SIG-M5 treated with dmso at 0.1 percent for 504 hours (cell line): ENCODE results near the gene RPL31.
"Not testable (repeated sequence)": the region's sequence is repeated elsewhere in the genome, so short reads cannot be mapped to it uniquely, and the experiment has no call there.

Experiments
- DNase-seq: peaks from one replicate; lab custom pipeline; 2025; ENCODE audit not compliant: unreplicated experiment; lab: John Stamatoyannopoulos, UW

The RPL31 gene

DNA sequence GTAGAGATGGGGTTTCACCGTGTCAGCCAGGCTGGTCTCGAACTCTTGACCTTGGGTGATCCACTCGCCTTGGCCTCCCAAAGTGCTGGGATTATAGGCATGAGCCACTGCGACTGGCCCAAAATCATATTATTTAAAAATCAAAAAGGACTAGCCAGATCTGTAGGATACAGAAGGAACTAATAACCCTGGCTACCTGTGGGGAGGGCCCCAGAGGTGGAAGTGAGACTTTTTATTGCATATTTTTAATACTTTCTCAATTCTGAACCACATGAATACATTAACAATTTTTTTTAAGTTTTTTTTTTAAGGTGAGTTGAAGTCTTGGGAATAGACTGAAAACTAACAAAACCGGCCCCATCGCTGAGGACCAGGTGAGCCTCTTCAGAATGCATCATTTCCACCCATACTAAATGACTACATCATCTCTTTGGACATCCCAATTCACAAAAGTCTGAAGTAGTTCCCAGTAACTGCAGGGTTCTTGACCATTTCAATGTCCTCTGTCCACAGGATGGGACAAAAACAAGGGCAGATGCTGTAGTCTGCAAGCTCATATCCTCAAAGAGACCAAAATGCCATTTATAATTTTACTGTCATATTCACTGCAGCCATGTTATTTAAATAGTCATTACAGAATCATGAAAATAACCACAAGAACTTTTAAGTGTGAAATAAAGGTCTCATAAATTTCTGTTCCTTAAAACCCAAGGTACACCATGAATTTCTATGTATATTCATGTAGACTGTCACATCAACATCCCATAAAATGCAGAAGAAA, 21.4 kb downstream of the RPL31 start:
- no peak for DNase-seq

DNA sequence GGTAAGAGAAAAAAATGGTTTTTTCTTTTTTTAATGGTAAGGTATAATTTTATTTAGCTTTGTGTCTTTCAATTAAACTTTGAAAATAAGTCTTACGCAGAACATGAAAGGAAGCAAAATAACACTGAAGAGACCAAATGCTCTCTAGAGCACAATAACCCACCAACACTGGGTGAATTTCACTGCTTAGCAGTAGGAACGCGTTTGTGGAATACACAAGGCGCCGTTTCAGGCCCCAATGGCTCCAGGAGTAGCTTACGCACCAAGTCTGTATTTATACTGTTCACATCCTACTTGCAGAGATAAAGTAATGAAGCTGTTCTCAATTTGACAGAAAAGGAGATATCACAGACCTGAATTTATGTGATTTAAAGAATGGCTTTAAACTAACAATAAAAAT, 23.5 kb downstream of the RPL31 start:
- DNase-seq: no peak

DNA sequence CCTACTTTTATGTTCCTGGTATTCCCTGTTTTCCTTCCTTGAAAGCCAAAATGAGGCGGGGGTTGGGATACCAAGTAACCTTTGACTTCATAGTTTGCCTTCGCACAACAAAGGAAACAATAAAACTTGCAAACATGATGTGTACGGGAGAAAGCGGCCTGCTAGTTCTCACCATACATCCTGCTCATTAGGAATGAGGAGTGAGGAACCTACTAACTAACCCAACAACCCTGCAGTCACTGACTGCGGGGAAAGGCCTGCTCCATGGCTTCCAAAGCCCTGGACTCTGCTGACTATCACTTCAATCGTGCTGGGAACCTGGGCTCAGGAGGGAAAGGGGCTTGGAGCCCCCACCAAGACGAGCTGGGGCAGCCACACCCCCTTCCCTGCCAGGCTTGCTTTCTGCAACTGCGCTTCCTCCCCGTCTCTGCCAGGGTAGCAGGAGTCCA, 24.2 kb downstream of the RPL31 start:
- DNase-seq: no peak

DNA sequence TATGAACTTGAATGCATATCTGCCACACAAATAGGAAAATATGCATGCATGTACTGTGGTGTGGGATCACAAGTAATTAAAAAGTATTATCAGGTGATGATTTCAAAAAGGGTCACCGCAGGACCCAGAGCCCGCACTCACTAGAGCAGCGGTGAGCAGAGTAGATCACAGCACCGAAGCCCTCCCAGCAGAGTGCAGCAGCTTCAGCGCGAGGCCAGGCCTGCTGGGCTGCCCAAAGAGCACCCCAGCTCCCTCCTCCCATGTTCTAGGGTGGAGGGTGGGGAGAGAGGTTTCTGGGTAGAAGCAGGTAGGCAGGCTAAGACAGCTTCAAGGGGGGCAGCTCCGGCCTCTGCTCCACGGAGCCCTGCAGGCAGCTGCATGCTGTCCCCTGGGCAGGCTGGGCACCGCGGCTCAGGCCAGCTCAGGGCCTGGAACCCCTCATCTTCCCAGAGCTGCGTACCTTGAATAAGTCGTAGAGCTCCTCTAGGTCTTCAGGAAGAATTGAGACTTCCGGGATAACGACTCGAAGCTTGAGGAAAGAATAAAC, 24.9 kb downstream of the RPL31 start:
- no peak for DNase-seq

DNA sequence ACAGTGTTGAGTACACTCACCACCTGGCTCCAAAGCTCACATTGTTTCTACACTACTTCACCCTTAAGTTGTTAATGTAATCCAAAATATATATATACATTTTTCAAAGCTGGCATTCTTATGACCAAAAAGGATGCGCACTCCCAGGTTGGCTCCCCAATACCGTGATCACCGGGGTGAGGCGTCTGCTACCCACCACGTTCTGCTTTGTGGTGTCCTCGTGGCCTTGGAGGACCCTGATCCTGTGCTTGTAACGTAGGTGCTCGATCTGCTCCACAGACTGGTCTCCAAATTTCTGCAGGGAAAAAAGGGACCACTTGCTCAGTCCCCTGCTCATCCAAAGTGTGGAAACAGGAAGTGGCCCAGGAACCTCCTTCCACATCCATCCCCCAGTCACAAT, 25.8 kb downstream of the RPL31 start:
- DNase-seq: no peak

DNA sequence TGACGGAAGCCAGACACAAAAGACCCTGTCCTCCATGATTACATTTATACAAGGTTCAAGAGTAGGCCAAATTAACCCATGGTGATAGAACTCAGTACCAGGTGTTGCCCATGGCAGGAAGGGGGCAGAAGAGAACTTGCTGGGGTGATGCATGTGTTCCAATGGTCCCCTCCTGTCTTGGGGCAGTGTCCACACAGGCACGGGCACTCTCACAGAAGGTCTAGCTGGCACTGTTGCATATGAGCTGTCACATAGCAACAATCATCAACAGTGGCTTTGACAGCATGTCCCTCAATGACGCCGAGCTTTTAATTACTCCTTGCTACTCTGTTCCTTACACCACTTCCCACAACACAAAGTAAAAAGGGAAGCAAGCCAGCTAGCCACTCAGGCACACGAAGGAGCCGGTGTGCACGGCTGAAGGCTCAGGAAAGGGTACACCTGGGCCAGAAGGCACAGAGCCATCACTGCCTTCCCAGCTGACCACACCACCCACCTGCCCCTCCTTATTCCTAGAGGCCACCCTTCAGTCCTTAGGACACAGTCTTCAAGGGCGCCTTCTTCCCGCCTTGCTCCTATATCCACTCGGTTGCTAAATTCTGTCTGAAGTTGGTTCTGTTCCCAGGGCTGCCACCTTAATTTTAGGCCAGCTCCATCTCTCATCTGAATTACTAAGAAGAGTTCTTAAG, 28.9 kb downstream of the RPL31 start:
- DNase-seq: no peak

DNA sequence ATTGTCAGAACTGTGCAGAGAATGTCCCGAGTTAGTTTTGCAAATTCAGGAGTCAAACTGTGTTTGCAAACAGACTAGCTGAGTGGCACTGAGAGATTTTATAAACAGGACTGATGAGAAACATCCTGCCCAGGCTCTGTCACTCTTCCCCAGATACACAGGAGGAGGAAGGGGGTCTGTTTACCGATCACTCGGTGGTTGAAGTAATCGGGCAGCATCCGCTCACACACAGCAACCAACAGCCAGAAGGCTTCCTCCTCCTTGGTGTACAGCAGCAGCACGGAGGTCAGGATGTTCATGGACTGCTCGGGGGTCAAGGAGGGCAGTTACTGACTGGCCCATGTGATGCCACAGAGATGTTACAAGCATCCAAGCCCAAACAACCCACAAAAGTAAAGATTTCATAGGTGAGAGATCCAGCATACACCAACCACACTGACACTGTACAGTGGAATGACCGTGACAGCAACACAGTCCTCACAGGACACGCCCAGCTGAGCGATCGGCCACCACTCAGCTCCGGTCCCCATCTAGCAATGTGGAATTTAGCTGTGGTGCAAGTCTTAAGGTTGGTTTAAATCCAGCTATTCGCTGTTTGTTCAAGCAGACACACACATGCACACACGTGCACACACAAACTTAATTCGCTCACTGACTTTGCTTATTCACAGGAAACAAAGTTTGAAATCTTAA, 30.1 kb downstream of the RPL31 start:
- no peak for DNase-seq

DNA sequence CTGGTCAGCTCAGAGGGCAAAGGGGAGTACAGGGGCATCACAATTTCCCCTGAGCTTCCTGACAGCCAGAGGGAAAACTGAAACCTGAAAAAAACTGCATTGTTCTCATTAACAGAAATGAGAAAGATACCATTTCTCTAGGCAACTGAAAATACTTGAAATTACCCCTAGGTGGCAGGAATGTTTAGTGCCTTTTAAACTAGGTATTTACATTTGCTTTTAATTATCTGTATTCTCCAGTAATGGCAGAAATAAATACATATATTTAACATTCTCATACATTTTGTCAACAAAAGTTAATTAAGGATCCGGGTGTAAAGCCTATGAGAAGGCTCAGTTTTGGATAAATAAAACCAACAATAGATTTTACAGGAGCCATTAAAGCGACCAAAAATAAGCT, 34.5 kb downstream of the RPL31 start:
- peak; percentile 38 for DNase-seq

DNA sequence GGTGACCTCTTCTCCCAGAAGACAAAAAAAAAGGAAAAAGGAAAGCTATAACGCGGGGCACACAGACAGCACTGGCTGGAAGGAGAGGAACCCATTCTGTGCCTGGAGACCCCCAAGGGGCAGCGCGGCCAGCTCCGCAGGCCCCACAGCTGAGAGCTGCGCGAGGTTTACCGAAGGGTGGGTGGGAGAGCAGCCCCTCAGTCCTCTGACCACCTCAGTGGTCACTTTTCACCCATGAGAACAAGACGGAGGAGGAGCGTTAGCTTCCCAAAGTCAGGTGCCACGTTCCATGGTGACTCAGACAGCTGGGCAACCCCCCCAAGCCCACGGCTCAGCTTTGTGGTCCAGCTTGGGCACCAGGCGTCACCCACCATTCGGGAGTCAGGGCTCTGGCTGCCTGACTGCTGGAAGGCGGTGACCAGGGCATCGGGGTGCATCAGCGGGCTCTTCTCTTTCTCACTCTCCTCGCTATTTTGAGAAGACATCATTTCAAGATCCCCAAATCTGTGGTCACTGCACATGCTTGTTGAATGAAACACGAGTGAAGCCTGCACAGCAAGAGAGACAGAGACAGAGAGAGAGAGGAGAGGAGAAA, 35.2 kb downstream of the RPL31 start:
- no peak for DNase-seq

DNA sequence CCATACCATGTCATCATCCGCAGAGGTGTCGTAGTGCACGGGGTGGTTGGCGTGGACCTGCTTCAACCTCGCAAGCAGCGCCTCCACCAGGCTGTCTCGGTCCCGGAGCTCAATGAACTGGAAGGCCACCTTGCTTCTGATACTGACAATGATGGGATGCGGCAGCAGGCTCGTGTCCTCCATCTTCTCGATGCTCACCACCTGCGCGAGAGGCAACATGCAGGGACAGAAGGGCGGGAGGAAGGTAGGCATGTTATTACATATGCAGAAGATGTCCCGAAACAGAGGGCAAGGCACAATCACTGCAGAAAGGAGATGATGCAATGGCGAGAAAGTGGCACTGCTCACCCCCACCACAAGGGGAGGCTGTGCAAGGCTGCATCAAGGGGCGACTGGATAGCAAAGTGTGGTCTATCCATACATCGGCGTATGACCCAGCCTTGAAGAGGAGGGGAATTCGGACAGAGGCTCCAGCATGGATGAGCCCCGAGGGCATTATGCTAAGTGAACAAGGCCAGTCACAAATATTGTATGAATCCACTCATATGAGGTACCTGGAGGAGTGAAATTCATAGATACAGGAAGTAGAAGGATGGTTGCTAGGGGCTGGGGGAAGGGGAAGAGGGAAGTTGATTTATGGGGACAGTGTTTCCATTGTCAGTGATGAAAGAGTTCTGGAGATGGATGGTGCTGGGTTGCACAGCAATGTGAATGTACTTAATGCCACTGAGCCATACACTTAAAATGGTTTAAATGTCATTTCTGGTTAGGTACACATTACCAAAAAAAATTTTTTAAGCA, 36.6 kb downstream of the RPL31 start:
- DNase-seq: peak; percentile 92

DNA sequence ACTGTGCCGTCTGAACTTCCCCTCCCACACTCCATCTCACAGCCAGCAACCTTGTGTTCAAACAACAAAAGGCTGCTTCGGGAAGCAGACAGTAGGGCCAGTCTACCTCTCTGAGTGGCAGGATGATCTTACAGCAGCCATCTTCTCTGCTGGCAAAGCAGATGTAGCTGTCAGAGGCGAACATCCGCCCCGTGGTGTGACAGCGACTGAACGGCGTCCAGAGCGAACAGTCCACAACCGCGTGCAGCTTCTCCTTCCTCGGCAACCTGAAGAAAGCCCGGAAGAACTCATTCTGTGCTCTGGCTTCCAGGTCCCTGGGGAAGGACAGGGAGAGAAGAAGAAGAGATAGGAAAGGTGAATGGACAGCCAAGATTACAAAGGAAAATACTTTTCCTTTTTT, 38.0 kb downstream of the RPL31 start:
- DNase-seq: no peak

DNA sequence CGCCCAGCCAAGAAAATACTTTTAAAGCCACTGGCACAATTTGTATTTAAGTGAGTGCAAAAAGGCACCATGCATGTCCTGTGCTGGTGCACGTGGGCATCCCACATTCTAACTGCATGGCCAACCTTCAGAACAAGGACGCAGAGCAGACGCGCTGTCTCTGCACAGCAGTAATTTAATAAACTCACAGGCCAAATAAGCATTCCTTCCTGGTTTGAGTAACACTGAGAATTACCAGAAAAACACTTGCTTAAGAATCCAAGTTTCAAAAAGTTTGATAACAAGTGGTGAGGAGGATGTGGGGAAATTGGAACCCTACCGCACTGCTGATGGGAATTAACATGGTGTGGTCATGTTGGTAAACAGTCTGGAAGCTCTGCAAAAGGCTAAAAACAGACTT, 38.7 kb downstream of the RPL31 start:
- peak; percentile 69 for DNase-seq

DNA sequence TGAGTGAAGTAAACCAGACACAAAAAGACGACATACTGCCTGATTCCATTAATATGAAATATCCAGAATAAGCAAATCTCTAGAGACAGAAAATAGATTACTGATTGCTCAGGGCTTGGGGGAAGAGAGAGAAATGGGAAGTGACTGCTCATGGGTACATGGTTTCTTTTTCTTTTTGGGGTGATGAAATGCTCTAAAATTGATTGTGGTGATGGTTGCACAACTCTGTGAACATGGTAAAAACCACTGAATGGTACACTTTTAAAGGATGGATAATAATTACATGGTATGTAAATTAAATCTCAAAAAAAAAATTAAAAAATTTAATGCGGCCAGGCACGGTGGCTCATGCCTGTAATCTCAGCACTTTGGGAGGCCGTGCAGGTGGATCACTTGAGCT, 39.3 kb downstream of the RPL31 start:
- DNase-seq: peak; percentile 95

DNA sequence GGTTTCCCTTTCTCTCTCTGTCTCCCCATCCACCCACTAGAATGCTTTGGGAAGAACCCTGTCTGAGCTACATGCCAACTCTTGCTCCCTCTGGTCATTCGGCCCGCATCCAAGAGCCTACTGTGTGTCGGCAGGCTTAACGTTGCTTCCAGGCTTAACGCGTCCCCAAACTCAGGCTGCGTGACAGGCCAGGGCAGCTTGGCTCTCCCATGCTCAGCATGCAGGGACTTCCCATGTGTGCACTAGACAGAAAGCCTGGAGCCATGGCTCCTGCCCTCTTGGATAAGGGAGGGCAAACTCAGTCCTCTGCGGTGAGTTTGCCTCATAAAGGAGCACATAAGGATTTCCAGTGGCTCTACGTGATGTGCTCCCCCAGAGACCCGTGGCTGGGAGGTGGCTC, 43.2 kb downstream of the RPL31 start:
- no peak for DNase-seq

DNA sequence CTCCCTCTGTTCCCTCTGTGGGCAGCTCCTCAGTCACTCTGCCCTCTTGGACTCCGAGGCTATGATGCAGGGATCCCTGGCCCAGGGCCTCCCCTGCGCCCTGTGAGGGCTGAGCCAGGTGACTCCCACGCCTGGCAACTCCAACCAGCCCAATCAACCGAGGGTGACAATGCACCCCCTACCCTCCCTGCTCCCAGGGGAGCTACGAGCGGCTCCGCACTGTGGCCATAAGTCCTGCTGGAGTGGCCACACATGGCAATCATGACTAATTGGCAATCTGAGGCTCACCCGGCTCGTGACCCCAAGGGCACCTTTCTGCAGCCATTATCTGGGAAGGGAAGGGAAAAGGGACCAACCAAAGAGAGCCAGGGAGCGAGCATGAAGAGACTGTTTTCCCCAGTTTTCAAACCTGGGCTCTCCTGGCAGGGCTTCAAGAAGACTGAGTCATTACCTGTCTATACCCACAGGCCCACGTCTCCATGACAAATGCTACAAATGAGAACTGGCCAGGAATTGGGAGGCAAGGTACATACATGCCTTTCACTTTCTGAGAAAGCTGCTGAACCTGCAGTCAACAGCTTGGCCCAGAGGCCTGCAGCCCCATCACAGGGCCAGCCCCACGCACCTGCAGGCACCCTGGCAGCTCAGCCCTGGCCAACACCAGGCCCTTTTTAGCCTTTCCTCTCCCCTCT, 45.1 kb downstream of the RPL31 start:
- no peak for DNase-seq

DNA sequence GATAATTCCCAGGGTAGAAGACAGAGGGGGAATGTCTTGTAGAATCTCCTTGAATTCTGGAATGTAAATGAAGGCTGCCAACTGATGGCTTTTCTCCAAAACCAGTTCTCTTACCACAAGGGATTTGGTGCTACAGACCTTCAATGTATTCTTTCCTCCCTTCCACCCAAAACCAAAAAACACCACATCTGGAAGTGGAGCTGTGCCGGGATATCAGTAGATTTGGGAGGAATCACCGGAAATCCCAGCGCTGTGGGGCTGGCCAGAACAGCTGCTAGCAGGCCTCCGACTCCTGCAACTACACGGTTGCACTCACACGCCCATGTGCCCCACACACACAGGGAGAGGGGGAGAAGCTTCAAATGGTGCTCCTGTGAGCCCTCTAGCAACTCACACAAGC, 45.7 kb downstream of the RPL31 start:
- no peak for DNase-seq

DNA sequence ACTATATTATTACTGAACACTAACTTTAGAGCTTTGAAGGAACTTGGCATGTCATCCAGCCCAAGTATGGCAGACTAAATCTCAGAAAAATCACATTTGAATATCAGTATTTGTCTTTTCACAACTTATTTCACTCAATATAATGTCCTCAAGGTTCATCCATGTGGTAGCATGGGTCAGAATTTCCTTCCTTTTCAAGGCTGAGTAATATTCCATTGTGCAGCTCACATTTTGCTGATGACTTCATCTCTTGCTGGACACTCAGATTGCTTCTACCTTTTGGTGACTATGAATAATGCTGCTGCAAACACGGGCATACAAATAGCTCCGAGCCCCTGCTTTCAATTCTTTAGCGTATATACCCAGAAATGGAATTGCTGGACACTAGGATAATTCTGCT, 46.7 kb downstream of the RPL31 start:
- no peak for DNase-seq

DNA sequence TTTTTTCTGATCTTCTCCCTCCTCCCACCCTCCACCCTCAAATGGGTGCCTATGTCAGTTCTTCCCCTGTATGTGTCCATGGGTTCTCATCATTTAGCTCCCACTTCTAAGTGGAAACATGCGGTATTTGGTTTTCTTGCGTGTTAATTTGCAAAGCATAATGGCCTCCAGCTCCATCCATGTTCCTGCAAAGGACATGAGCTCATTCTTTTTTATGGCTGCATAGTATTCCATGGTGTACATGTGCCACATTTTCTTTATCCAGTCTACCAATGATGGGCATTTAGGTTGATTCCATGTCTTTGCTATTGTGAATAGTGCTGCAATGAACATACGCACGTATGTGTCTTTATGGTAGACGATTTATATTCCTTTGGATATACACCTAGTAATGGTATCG, 48.8 kb downstream of the RPL31 start:
- DNase-seq: not testable (repeated sequence)

DNA sequence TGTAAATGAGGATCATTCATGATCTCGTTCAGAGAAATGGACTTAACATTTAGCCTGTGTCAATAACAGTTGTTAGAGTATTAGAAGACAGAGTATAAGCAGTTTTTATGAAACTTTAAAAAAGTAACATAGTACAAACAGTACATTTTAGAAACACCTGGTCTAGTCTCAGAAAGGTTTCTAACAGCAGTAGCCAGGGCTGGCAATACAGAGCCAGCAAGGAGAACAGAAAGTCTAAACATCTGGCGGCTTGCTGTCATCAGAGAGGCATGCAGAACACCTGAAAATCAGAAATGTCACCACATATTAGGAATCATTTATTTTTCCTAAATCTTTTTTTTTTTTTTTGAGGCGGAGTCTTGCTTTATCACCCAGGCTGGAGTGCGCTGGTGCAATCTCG, 50.1 kb downstream of the RPL31 start:
- no peak for DNase-seq

DNA sequence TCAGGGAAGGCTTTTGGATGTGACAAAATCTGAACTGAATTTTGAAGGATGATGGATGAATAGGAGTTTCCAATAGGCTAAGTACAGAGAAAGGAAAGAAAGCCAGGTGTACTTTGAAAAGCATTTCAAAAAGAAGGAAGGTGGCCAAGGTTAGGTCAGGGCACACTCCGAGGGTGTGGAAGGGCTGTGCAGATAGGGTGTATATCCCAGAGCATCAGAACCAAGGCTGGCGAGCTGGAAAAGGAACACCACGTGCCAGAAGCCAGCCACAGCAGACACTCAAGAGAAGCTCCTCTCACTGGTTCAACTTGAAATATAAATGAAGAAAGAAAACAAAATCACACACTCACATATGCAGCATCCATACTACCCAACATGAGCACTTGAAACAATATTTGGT, 51.0 kb downstream of the RPL31 start:
- no peak for DNase-seq
